ENCODE measurements around the gene TBC1D5. TPM values are rescaled to one million over a fixed set of nuclear protein-coding genes. Genes with fewer than 3 reads are reported as not detected.

Gene TBC1D5
- total RNA-seq, 1 experiment from 2014 or later = 36.4 TPM

DNA sequence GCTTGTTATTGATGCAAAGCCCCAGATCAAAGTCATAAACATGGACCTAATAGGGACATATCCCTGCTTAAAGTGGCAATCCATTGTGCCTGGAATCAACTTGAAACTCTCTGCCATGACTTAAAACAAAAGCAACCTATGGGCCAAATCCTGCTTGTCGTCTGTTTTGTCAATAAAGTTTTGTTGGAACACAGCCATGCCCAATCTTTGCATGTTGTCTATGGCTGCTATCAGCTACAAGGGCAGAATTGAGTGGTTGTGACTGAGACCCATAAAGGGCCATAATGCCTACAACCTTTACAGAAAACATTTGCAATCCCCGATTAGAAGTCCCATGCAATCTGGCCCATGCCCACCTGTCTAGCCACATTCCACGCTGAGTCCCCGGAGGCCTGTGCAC lies 622.3 kb downstream of the TBC1D5 start:
- POLR2A ChIA-PET = no interaction called here
- Histone ChIP-seq H3K4me1 (no peaks in the 10 kb centered on the region), H3K4me3 (ENCODE audit: low read depth, low read length) (no peak overlapping the region), H3K36me3 (ENCODE audit: control insufficient read depth, insufficient read depth, low read length) (no peaks in the 10 kb centered on the region), H3K9me3 (no peaks in the 10 kb centered on the region), H3K27me3 (replicated peaks; ENCODE audit: control insufficient read depth, insufficient read depth, low read length) (no peaks in the 10 kb centered on the region)
- CTCF ChIA-PET = no interaction called here
- TF ChIP-seq, protein P1, sequence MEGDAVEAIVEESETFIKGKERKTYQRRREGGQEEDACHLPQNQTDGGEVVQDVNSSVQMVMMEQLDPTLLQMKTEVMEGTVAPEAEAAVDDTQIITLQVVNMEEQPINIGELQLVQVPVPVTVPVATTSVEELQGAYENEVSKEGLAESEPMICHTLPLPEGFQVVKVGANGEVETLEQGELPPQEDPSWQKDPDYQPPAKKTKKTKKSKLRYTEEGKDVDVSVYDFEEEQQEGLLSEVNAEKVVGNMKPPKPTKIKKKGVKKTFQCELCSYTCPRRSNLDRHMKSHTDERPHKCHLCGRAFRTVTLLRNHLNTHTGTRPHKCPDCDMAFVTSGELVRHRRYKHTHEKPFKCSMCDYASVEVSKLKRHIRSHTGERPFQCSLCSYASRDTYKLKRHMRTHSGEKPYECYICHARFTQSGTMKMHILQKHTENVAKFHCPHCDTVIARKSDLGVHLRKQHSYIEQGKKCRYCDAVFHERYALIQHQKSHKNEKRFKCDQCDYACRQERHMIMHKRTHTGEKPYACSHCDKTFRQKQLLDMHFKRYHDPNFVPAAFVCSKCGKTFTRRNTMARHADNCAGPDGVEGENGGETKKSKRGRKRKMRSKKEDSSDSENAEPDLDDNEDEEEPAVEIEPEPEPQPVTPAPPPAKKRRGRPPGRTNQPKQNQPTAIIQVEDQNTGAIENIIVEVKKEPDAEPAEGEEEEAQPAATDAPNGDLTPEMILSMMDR (IDR thresholded peaks at IDR 0.05; ENCODE audit: insufficient read depth in 1 of 2, low read depth in 1 of 2, low read length in 1 of 2, severe bottlenecking in 1 of 2, unreplicated experiment in 1 of 2) = no peak
- Mint-ChIP-seq H3K9me3 (ENCODE audit: unreplicated experiment) (no peaks in the 10 kb centered on the region), H3K27ac (ENCODE audit: unreplicated experiment) (no peak overlapping the region), H3K27me3 (ENCODE audit: insufficient read depth, unreplicated experiment) (peaks cover 3% of the 10 kb centered on the region), H3K36me3 (ENCODE audit: insufficient read depth, unreplicated experiment) (no peaks in the 10 kb centered on the region), H3K4me1 (ENCODE audit: low read depth, unreplicated experiment) (no peaks in the 10 kb centered on the region), H3K4me3 (ENCODE audit: unreplicated experiment) (no peak overlapping the region)
- BruUV-seq (replicated peaks) = no TSS peak
- no peak for DNase-seq
- intact Hi-C loops (cut with micrococcal nuclease; ENCODE audit: unreplicated experiment) = no loop called here

DNA sequence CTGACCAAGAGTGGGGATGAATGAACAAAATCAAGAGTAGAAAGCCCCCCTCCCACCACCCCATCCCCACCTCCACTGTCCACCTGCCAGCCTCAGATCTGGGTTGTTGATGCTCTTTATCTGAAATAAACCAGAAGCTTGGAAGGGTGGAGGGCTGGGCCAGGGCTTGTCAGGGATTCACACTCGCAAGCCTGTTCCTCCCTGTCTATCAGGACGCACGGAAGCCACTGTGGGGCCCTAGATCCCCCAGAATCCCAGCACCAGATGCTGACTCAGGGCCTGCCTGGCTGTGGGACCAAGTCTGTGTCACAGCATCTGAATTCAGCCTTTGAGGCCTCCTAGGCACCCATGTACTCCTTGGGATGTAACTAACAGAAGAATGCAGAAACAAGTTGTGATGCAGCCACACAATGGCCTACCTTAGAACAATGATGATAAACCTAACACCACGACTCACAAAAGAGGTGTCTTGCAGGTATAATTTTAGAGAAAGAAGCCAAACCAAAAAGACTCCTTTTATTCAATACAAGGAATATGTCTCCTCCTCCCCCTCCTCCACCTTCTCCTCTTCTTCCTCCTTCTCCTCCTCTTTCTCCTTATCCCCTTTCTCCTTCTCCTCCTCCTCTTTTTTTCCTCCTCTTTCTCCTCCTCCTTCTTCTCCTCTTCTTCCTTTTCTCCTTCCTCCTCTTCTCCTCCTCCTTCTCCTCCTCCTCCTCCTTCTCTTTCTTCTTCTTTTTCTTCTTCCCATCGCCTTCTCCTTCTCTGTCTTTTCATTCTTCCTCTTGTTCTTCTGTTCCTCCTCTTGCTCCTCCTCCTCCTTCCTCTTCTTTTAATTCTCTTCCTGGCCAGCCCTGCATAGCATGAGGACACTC lies 623.0 kb downstream of the TBC1D5 start:
- no peaks in the 10 kb centered on the region for H3K27me3 ChIP-seq (replicated peaks; ENCODE audit: control insufficient read depth, insufficient read depth, low read length)
- no peaks in the 10 kb centered on the region for H3K9me3 ChIP-seq
- Mint-ChIP-seq H3K4me1 (ENCODE audit: low read depth, unreplicated experiment) (no peaks in the 10 kb centered on the region), H3K4me3 (ENCODE audit: unreplicated experiment) (no peak overlapping the region), H3K36me3 (ENCODE audit: insufficient read depth, unreplicated experiment) (no peaks in the 10 kb centered on the region), H3K27me3 (ENCODE audit: insufficient read depth, unreplicated experiment) (peaks cover 3% of the 10 kb centered on the region), H3K27ac (ENCODE audit: unreplicated experiment) (no peak overlapping the region), H3K9me3 (ENCODE audit: unreplicated experiment) (no peaks in the 10 kb centered on the region)
- intact Hi-C loops (cut with micrococcal nuclease; ENCODE audit: unreplicated experiment) = no loop called here
- H3K36me3 ChIP-seq (ENCODE audit: control insufficient read depth, insufficient read depth, low read length) = no peaks in the 10 kb centered on the region
- CTCF ChIA-PET = no interaction called here
- POLR2A ChIA-PET = no interaction called here
- no peaks in the 10 kb centered on the region for H3K4me1 ChIP-seq
- TF ChIP-seq, protein P1 (IDR thresholded peaks at IDR 0.05; ENCODE audit: insufficient read depth in 1 of 2, low read depth in 1 of 2, low read length in 1 of 2, severe bottlenecking in 1 of 2, unreplicated experiment in 1 of 2) = no peak
- H3K4me3 ChIP-seq (ENCODE audit: low read depth, low read length) = no peak overlapping the region
- no peak for DNase-seq
- BruUV-seq (replicated peaks) = no TSS peak

DNA sequence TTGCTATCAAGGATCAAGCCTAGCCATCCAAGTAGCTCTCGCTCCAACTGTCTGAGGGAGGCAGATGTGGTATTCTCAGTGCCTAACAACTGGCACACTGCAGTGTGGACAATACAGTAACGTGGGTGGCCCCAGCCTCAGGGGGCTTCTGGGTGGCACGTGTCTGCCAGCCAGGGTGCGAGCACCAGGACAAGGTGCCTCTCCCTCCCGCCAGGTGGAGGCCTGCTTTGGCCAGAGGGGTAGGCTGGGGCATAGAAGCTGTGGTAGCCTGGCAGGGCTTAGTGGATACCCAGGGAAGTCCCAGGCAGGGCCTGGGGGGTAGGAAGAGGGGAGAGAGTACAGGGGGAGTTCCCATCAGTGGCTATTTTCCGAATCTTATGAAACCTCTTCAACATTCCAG lies 623.7 kb downstream of the TBC1D5 start:
- Mint-ChIP-seq H3K27me3 (ENCODE audit: insufficient read depth, unreplicated experiment) (peaks cover 5% of the 10 kb centered on the region), H3K4me1 (ENCODE audit: low read depth, unreplicated experiment) (no peaks in the 10 kb centered on the region), H3K9me3 (ENCODE audit: unreplicated experiment) (no peaks in the 10 kb centered on the region), H3K27ac (ENCODE audit: unreplicated experiment) (no peak overlapping the region), H3K36me3 (ENCODE audit: insufficient read depth, unreplicated experiment) (no peaks in the 10 kb centered on the region), H3K4me3 (ENCODE audit: unreplicated experiment) (no peak overlapping the region)
- DNase-seq = no peak
- intact Hi-C loops (cut with micrococcal nuclease; ENCODE audit: unreplicated experiment) = no loop called here
- no TSS peak for BruUV-seq (replicated peaks)
- H3K4me3 ChIP-seq (ENCODE audit: low read depth, low read length) = no peak overlapping the region
- H3K27me3 ChIP-seq (replicated peaks; ENCODE audit: control insufficient read depth, insufficient read depth, low read length) = no peaks in the 10 kb centered on the region
- H3K9me3 ChIP-seq = no peaks in the 10 kb centered on the region
- CTCF ChIA-PET = no interaction called here
- H3K4me1 ChIP-seq = no peaks in the 10 kb centered on the region
- H3K36me3 ChIP-seq (ENCODE audit: control insufficient read depth, insufficient read depth, low read length) = no peaks in the 10 kb centered on the region
- POLR2A ChIA-PET = no interaction called here
- TF ChIP-seq, protein P1 (IDR thresholded peaks at IDR 0.05; ENCODE audit: insufficient read depth in 1 of 2, low read depth in 1 of 2, low read length in 1 of 2, severe bottlenecking in 1 of 2, unreplicated experiment in 1 of 2) = no peak
